GM18868 (cell line): ENCODE results near the gene SGO2.
"Not testable (repeated sequence)": the region's sequence is repeated elsewhere in the genome, so short reads cannot be mapped to it uniquely, and the experiment has no call there.

Experiments used
- ATAC-seq: cut with Tn5 transposase; IDR thresholded peaks from one replicate; pipeline ENCODE4 v1.9.1; 2021; ENCODE audit warnings: mild to moderate bottlenecking, moderate library complexity; ENCODE audit not compliant: unreplicated experiment

Gene SGO2

DNA sequence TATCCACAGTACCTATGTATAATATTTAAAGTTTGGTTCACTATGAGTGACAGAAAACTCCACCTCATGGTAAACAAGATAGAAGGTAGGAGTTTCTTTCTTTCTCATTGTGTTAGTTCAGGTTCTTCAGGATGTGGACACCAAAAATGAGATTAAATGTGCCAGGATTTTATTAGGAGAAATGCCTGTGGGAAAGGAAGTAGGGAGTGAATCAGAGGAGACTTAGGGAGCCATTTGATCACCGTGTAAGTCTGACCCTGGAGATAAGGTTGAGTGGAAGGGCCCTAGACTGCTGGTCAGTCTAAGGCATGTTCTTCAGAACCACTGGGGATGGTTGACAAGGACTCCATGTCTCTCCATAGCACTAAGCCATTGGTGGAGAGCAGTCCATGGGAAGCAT lies 67.9 kb downstream of the SGO2 start:
- no peak for ATAC-seq

DNA sequence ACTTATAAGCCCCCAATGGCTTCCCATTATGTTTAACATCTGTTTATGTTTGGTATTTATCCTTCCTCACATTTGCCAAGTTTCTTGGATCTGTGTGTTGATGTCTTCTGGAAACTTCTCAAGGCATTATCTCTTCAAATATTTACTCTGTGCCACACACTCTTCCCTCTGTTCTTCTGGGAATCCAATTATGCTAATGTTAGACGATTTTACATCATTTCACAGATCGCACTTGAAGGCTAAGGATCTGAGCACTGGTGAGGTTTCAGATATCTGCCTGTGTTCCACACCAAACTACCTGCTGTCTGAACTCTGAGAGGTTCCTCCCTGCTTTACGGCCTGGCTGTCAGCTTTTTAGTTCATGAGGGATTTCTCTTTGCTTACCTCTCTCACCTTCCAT lies 69.9 kb downstream of the SGO2 start:
- ATAC-seq, result no peak

DNA sequence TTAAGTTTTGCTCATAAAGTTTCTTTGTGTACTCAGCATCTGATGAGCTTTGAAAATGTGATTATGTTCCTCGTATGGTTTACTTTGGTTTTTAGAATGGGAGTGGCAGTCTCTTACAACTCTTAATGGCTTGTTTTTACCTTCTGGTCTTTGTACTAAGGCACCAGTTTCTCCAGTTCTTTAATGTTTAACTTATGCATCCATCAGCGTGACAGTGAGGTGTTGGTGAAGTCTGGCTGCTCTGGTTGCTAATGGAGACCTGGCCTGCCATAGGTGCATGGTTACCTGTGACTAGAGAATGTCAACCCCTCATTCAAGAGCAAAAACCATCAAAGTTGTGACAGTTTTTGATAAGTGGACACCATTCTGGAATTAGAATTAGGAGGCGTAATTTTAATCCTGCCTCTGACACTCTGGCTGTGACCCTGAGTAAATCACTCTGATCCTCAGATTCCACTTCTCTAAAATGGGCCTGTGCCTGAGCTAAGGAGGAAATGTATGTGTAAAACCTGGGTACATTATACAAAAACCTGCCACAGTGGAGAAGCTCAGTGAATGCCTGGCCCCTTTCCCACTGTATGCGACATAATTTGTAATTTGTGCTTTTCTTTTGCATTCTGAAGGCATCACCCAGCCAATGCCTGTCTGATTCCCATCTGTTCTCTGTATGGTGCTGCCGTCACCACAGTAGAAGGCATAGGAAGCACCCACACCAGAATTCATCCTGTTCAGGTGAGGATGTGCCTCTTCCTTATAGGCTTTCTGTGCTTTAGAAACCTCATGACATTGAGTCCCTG lies 71.0 kb downstream of the SGO2 start:
- no peak for ATAC-seq

DNA sequence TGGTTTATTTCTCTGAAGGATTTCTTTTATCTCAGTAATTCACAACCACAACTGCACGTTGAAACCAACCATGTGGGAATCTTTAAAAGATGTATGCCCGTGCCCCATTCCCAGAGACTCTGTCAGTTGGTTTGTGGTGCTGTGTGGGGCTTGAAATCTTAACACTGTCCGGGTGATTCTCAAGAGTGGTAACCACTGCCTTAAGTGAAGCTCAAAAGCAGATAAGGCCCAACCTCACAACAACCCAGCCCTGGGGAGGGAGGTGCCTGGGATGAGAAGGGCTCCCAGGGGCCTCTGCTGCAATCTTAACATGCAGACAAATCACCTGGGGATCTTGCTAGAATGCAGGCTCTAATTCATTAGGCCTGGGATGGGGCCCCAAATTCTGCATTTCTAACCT lies 73.2 kb downstream of the SGO2 start:
- no peak for ATAC-seq

DNA sequence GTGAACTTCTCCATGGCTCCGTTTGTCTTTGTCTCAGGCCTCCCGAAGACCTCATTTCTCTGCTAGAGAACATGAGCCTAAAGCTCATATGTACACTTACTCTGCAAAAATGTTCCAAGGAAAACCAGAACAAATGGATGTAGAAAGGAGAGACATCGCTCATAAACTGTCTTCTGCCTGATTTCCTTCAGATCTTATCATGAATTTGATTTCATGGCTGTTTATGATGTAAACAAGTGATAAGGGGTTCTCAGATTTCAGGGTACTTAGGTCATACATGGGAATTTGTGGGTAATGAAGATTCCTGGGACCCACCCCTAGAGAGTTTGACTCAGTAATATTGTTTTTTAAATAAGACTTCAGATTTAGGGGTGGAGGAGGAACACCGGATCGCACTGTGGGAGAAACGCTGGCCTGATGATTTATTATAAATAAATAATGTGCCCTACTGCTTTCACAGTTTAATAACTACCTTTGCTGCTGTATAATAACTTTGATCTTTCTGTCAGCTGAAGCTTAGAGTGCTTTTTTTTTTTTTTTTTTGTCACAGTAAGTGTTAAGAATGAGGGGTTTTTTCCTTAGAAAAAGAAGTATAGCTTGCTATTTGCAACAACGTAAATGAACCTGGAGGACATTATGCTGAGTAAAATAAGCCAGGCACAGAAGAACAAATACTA lies 74.7 kb downstream of the SGO2 start:
- no peak for ATAC-seq

DNA sequence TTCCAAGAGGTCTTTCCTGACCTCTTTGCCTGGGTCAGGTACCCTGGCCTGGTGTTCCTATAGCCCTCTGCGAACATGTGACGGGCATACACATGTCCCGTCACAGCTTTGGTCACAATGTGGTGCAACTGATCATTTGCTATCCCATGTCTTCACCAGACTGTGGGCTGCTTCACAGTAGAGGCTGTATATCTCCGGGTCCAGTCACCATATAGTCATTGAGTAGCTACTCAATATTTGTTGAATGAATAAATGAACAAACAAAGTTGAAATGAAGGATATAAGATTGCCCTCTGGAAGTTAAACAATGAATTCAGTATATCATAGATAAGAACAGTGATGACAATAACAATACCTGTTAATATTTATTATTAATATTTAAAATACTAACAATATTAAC lies 76.6 kb downstream of the SGO2 start:
- ATAC-seq, result no peak

DNA sequence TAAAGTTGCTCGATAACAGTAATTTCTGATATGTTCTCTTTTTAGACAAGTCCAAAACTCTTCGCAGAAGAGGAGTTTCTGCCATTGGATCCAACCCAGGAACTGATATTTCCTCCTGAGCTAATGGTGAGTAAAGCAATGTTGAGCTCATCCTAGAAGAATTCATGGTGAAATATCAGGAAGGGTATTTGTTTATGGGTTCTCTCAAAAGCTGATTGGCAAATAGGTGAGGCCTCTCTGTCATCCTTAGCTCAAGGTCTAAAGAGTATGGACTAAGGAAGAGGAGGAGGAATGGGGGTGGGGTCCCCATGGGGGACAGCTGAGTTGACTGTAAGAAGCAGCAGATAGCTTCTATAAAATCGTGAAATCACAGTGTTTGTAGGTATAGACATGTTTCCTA lies 78.0 kb downstream of the SGO2 start:
- no peak for ATAC-seq

DNA sequence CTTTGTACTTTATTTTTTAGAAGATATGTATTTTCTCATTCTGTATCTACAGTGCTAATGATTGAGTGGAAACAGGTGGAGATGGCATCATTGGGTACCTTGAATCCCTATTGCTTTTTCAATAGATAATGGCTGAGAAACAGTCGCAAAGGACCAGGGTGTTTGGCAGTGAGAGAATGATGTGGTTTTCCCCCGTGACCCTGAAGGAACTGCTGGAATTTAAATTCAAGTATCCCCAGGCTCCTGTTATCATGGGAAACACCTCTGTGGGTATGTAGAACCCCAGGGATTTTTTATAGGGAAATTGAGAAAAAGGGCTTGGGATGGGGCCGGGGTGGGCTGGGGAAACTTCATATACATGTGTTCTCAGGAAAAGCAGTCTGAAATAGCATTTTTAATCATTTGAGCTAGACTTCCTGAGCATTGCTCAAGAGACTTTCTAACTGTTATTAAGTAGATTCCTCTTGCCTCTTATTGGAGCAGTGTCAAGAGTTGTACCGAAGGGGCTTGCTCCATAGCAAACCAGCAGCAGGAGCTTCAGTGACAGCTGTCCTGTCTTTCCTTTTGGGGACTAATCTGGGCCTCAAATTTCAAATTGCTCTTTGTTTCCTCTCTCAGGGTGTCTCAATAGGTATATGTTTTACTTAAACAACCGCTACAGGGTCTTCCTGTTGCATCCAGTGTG lies 78.7 kb downstream of the SGO2 start:
- no peak for ATAC-seq

DNA sequence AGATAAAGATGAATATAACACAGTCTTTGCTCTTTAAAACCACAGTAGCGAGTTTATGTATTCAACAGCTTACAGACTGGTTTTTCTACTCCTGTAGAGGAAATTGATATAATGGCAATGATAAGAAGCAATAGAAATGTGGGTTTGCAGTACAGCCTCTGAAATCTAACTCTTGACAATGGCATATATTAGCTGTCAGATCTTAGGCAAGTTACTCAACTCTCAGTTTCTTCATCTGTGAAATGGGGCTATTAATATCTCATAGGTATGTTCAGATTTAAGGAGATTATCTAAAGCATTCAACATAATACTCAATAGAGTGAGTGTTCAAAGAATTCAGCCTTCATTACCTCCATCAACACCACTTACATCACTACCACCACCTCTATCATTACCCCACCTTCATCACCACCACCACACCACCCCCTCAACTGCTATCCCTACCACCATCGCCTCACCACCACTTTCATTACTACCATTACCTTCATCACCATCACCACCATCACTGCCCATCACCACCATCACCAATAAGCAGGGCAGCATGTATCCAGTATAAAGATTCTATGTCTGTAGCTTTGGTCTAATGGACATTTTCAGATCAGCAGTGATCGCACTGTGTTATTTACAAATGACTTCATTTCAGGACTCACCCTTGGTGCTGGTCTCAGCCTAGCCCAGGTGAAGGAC lies 82.5 kb downstream of the SGO2 start:
- no peak for ATAC-seq

DNA sequence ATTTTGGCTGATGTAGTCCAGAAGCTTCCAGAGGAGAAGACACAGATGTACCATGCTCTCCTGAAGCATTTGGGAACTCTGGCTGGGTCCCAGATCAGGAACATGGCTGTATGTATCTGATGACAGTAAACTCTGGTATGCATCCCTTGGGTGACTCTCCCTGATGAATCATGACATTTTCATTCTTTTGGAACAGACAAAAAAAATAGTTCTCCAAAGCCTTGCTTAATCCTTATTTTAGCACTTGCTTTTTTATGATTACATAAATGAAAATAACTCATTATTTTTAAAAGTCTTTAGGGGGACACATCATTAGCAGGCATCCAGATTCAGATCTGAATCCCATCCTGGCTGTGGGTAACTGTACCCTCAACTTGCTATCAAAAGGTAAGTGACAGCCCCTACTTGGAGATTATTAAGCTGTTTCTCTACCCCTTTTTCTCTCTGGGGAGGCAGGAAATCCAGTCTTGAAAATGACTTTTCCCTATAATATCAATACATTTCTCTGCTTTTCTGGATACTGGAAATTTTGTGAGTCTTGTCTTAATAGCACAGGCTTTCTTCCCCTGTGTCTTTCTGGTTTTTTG lies 83.1 kb downstream of the SGO2 start:
- no peak for ATAC-seq

DNA sequence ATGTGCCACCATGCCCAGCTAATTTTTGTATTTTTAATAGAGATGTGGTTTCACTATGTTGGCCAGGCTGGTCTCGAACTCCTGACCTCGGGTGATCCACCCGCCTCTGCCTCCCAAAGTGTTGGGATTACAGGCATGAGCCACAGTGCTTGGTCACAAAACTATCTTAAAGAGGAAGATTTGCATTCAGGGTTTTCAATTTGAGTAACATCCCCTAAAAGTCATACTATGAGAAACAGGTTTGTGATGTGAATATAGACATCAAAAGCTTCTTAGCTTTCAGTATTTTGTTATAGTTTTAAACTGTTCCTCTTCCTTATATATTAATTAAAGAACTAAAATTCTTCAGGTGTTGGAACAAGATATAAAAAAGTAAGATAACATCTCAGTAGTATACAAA lies 84.2 kb downstream of the SGO2 start:
- not testable (repeated sequence) for ATAC-seq

DNA sequence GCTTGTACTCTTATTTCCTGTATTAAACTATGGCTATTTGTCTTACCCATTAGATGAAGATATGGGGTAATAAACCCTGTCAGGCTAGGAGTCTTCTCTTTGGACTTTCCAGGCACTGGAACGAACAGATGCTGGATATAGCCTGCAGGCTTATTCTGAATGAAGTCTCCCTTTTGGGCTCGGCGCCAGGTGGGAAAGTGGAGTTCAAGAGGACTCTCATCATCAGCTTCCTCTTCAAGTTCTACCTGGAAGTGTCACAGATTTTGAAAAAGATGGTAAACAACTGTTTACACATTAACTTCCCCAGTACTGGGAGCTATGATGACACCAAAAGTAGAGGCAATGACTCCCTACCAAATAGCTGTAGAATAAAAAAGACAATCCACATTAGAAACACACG lies 87.7 kb downstream of the SGO2 start:
- no peak for ATAC-seq

DNA sequence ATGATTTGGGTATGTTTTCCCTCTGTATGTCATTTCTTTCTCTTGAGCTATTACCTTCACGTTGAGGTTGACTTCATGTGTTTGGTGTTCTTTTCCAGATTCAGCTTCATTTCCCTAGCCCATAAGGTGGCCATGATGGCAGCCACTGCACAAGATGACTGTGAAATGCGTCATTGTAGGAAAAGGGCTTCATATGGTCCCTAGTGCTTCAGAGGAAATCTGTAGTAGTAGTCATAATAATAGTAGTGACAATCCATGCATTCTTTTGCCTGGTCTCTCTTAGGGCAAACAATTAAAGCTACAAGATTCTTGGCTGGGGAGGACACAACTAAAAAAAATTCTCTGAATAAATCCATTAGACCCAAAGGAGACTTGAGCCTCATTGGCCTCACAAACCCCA lies 88.2 kb downstream of the SGO2 start:
- ATAC-seq, result no peak

DNA sequence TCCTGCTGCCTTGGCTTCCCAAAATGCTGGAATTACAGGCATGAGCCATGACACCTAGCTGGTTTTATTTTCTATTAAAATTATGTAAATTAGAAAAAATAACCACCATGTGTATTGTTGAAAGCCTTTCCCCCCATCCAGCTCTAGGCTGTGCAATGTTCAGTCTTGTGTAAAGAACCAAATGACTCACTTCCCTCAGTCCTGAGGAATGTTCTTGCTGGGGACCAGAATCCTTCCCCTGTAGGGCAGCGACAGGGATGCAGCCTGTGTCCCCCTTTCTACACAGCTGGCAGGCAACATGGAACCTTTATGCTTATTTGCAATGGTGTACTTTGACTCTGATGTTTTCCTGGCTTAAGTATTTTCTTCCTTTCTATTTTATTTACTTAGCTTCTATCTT lies 89.2 kb downstream of the SGO2 start:
- peak; percentile 40 for ATAC-seq

DNA sequence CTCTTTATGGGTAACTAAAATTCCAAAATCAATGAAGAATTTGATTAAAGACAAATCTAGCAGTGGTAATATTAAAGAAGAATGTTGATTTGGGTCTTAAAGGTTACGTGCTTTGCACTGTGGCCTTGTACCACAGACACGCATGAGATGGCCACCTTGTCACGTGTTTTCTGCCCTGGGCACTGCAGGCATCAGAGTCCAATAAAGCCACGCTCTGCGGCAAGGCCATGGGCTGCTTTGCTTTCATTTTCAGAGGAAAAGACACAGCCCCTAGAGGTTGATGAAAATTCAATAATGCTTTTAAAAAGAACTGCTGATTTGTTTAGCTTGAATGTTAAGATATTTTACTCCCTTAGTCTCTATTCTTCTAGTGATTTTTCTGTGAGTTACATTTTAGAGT lies 90.2 kb downstream of the SGO2 start:
- ATAC-seq, result peak; percentile 50

DNA sequence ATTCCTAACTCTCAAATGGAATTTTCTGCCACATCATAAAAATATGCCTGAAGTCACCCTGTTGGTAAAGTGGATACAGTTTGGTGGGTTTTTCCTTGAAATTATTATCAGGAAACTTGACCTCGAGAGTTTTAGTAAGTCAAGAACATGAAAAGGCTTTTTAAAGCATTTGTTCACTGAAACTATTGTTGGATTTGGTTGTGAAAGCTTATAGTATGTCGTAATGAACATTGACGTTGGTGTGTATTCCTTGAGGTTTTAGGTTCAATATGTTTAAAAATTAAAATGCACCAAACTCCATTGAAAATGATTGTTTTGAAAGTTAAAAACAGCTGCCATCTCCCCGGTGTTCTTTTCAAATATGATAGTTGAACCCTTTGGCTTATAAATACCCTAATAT lies 90.6 kb downstream of the SGO2 start:
- no peak for ATAC-seq

DNA sequence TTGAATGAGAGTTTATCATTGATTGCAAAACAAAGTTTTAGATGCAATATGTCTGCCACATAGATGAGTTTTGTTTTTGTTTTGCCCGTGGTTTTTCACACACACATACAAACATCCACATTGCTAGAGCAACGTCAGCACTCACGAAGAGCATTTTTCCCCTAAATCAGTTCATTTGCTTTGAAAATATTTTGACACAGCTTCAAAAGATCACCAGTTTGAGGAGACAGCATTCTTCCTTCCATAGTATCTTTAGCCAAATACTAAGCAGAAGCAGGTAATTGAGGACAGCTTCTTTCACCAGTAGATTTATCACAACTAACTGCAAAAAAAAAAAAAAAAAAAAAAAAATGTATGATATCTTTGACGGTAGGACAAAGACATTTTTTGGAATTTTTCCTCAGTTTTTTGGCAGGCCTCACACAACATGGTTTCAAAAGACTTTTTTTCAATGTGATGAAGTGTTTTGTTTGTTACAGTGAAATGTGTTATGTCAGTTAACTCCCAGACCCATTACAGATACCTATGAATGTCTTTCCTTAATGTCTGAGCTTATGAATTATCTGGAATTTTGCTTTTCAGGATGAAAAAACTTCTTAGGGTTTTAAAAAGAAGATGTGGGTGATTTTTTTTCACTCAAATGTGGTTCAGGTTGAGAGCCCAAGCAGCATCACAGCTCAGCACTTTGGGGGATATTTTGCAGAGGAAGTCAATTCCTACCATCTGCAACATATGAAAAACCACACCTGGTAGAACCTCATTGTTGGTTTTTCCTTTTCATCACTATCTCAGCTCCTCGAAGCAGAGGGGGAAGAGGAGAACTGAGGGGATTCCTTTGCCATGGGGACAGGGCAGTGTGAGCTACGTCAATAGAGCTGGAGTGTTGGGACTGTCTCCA lies 91.4 kb downstream of the SGO2 start:
- peak; percentile 59 for ATAC-seq

DNA sequence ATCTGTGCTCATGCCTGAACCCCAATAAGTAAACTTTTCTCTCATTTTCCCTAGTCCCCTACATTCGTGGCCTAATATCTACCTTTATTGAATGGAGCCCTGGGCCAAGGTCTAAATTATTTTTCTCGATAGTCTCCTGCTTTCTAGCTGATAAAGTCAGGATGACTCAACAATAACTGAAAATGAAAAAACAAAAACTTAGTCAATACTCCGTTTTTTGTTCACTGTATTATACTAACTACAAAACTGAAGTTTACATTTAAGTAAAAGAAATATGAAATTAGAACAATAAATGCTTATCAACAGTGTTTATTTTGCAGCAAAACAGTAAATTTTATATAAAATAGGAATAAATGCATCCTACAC lies 92.0 kb downstream of the SGO2 start:
- ATAC-seq, result no peak

DNA sequence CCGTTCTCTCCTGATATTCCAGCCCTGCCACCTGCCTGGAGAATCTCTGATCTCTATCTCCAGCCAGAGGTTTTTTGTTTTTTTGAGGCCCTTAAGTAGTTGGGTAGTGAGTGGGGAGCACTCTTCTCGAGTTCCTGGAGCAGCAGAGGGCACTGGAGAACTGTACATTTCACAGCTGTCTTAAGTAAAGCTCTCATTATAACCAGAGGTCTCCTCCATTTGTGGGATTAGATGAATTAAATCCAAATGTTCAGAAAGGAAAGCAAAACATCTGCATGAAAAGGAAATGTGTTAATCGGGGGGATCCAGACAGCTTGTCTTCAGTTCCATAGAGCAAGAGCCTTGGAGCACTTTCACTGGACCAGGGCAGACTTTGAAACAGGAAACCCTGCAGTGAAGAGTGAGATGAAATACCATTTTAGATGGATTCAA lies 92.6 kb downstream of the SGO2 start:
- ATAC-seq, result no peak

DNA sequence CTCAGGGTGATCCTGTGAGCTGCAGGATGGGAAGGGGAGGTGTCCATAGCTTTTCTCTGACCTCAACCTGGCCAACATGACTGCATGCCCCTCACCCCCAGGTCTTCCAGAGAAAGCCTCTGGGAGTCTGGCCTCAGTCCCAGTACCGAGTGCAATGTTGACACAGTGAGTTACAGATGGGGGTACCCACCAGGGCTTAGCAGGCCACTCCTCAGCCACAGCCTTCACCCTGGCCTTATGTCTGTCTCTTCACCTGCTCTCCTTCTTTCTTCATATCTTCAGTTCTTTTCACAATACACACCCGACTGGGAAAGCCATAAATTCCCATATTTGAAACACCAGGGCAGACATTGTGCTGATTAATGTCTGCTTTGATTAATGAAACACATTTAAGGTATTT lies 93.3 kb downstream of the SGO2 start:
- no peak for ATAC-seq
